Measurements from ENCODE around the gene RAB22A.

DNA sequence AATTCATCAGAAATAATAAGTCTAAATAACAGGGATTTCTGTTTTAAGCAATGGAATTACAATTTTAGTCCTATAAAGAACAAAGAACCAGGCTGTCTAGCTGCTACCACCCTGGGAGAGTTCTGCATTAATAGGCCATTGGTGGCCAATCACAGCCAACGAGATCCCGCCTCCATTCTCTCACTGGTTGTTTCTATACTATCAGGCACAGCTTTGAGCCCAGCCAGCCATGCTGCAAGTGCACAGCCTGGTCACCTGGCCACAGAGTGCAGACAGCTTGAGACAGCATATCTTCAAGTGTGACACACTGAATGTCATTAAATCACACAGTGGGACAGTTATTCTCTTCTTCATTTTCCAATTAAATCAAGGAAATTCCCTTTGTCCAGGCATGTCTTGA lies 16.1 kb upstream of the RAB22A start:
- no peak for TF ChIP-seq EZH2 (IDR thresholded peaks at IDR 0.05)
- TF ChIP-seq POLR2AphosphoS5 (IDR thresholded peaks at IDR 0.05; ENCODE audit: borderline replicate concordance, low read depth, low read length), result no peak
